Measurements from ENCODE around the gene OSBPL8.

OSBPL8 gene

GRCh38 chr12:76552343-76552938 is 7.1 kb downstream of the OSBPL8 start:
- in situ Hi-C loops (cut with MboI; ENCODE audit: low sequenced_read_pairs, unreplicated experiment): loop anchor here (25.0 kb wide), 1 partner anchor 1015 kb away; no protein-coding TSS in a partner anchor
- TF ChIP-seq CTCF (IDR thresholded peaks at IDR 0.05; ENCODE audit: borderline replicate concordance, control extremely low read depth, extremely low read depth, insufficient read depth, missing control alignments): no peak
- no peak for DNase-seq (ENCODE audit: low spot score)

- TF ChIP-seq CTCF (IDR thresholded peaks at IDR 0.05; ENCODE audit: borderline replicate concordance, control extremely low read depth, extremely low read depth, insufficient read depth, missing control alignments): no peak
- no peak for DNase-seq (ENCODE audit: low spot score)
- in situ Hi-C loops (cut with MboI; ENCODE audit: low sequenced_read_pairs, unreplicated experiment): loop anchor here (25.0 kb wide), 1 partner anchor 1014 kb away; no protein-coding TSS in a partner anchor
Observed at GRCh38 chr12:76551482-76551888, 8.1 kb downstream of the OSBPL8 start.

GRCh38 chr12:76549131-76549530 is 10.4 kb downstream of the OSBPL8 start:
- DNase-seq (ENCODE audit: low spot score): no peak
- in situ Hi-C loops (cut with MboI; ENCODE audit: low sequenced_read_pairs, unreplicated experiment): no loop called here
- TF ChIP-seq CTCF (IDR thresholded peaks at IDR 0.05; ENCODE audit: borderline replicate concordance, control extremely low read depth, extremely low read depth, insufficient read depth, missing control alignments): no peak

- TF ChIP-seq CTCF (IDR thresholded peaks at IDR 0.05; ENCODE audit: borderline replicate concordance, control extremely low read depth, extremely low read depth, insufficient read depth, missing control alignments): no peak
- in situ Hi-C loops (cut with MboI; ENCODE audit: low sequenced_read_pairs, unreplicated experiment): no loop called here
- DNase-seq (ENCODE audit: low spot score): no peak
Observed at GRCh38 chr12:76548222-76548837, 11.2 kb downstream of the OSBPL8 start.

- no peak for TF ChIP-seq CTCF (IDR thresholded peaks at IDR 0.05; ENCODE audit: borderline replicate concordance, control extremely low read depth, extremely low read depth, insufficient read depth, missing control alignments)
- in situ Hi-C loops (cut with MboI; ENCODE audit: low sequenced_read_pairs, unreplicated experiment): no loop called here
- DNase-seq (ENCODE audit: low spot score): no peak
Observed at GRCh38 chr12:76547526-76547925, 12.0 kb downstream of the OSBPL8 start.

- in situ Hi-C loops (cut with MboI; ENCODE audit: low sequenced_read_pairs, unreplicated experiment): no loop called here
- no peak for TF ChIP-seq CTCF (IDR thresholded peaks at IDR 0.05; ENCODE audit: borderline replicate concordance, control extremely low read depth, extremely low read depth, insufficient read depth, missing control alignments)
- DNase-seq (ENCODE audit: low spot score): no peak
Observed at GRCh38 chr12:76546889-76547288, 12.7 kb downstream of the OSBPL8 start.
